ENCODE measurements around the gene PLB1.

The PLB1 gene

GRCh38 chr2:28507796-28508764 is 12.2 kb downstream of the PLB1 start:
- DNase-seq, result no peak

- DNase-seq, result no peak
These were observed 13.5 kb downstream of the PLB1 start for GRCh38 chr2:28509361-28509760.

DNA sequence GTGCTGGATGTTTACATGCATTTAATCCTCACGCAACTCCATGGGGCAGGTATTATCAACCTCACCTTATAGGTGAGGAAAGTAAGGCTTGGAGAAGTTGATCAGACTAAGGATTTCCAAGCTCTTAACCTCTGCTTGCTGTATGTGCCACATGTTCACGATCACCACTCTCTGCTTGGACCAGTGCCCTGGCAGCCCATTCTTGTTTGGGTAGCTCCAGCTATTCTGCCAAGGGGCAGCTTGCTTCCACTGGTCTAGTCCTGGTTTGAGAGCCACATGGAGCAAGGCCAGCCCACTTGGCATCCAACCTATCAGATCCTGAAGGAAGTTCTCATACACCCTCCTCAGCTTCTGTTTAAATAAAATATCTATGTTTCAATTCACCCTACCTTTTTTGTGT is 14.3 kb downstream of the PLB1 start:
- no peak for DNase-seq

GRCh38 chr2:28511871-28512606 is 16.2 kb downstream of the PLB1 start:
- no peak for DNase-seq

DNA sequence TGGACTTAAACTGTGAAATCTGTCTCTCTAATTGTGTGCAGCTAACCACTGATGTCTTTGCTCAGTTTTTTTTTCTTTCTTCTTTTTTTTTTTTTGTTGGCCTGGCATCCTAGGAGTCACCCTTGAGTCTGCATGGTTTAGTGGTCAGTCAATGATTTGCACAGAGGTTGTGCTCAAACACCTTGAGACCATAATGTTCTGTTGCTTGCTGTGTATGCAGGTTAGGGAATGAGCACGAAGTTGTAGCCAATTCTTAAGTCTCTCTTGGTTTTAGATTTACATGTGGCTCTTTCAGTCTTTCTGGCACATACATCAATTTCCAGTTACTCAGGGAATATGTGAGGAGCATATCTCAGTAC is 16.7 kb downstream of the PLB1 start:
- DNase-seq, result no peak

GRCh38 chr2:28513097-28513496 is 17.2 kb downstream of the PLB1 start:
- no peak for DNase-seq

- DNase-seq, result no peak
These were observed 19.4 kb downstream of the PLB1 start for GRCh38 chr2:28515176-28515751.

- DNase-seq, result no peak
These were observed 20.6 kb downstream of the PLB1 start for GRCh38 chr2:28516430-28516829.

GRCh38 chr2:28516950-28517349 is 21.1 kb downstream of the PLB1 start:
- no peak for DNase-seq

- DNase-seq, result no peak
These were observed 25.8 kb downstream of the PLB1 start for GRCh38 chr2:28521663-28522062.

GRCh38 chr2:28522481-28522880 is 26.6 kb downstream of the PLB1 start:
- DNase-seq, result no peak

- no peak for DNase-seq
These were observed 28.0 kb downstream of the PLB1 start for GRCh38 chr2:28523902-28524301.

DNA sequence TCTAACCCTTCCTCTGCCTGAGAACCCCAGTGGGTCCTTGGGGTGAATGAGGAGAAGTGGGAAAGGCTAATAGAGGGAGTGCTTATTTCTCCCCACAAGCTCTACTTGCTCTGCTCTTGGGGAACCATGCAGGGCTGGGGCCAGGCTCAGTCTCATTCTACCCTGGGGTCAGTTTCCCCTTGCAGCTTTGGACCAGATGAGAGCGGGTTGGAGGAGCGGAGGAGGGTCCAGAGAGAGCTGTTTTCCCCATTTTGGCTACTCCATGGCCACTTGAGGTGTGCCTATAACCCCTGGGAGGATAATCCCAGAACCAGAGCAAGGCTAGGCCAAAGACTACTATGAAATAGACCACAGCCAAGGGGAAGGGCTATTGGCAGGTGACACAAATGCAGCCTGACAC is 29.6 kb downstream of the PLB1 start:
- no peak for DNase-seq

GRCh38 chr2:28526527-28527132 is 30.8 kb downstream of the PLB1 start:
- no peak for DNase-seq

DNA sequence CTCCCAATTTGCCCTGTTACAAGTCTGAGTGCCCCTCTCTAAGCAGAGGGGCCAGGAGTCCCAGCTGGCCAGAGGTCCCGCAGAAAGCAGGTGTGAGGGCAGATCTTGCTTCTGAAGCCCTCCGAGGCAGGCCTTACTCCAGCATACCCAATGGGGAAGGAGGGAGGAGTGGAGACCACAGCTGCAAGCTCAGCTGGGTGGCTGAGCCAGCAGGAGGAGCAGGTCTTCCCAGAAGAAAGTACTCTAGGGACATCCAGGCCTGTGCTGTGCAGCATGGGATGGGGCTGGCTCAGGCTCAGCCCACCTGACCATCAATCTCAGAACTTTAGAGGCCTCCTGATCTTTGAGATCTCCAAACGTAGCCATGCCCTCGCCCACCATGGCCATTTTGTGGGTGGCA is 31.3 kb downstream of the PLB1 start:
- DNase-seq, result no peak

DNA sequence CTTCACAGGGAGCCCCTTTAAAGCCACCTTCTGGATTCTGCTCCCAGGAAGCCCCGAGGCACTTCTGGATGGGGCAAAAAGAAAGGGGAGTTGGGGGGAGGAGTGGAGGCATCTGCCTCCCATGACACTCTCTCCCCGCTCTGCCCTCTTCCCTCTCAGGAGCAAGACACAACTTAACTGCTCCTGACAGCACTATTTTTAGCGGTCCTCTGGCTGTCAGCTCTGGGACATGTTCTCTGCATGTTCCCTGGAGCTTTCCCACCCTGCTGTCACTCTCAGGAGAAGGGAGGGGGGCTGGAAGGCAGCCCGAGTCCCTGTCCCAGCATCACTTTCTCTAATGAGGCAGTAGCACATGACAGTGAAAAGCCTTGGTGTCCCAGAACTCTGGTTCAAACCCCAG is 32.3 kb downstream of the PLB1 start:
- no peak for DNase-seq

- no peak for DNase-seq
These were observed 34.9 kb downstream of the PLB1 start for GRCh38 chr2:28530782-28531181.

DNA sequence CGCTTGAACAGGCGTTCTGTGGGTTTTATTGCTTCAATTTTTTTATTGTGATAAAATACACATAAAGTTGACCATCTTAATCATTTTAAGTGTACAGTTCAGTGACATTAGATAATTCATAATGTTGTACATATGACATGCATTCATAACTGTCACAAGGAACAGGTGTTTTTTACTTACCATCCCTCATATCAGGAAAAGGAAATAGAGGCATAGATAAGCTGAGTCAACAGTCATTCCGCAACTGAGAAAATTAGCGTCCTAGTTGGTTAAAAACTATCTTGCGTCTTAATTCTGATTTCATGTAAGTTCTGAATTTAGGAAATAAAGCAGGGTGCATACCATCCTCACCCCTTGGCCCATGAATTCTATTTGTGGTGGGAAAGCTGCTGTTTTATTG is 36.5 kb downstream of the PLB1 start:
- DNase-seq, result no peak

GRCh38 chr2:28533044-28533680 is 37.3 kb downstream of the PLB1 start:
- no peak for DNase-seq

- DNase-seq, result no peak
These were observed 39.0 kb downstream of the PLB1 start for GRCh38 chr2:28534817-28535216.

DNA sequence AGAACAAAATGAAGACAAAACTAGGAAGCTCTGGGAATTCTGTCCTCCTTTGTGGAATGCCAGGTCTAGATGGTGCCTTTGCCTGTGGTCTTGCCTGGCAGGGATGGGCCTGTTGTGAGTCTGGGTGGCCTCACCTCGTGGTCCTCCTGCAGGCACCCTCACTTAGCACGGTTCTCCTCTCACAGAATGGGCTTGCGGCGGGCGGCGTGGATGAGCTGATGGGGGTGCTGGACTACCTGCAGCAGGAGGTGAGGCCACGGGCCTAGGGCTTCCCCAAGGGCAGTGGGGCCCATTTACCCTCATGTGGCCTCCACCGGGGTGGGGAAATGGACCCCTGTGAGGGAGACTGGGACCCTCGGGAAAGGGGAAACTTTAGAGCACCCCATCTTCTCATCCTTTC is 42.3 kb downstream of the PLB1 start:
- DNase-seq, result no peak

DNA sequence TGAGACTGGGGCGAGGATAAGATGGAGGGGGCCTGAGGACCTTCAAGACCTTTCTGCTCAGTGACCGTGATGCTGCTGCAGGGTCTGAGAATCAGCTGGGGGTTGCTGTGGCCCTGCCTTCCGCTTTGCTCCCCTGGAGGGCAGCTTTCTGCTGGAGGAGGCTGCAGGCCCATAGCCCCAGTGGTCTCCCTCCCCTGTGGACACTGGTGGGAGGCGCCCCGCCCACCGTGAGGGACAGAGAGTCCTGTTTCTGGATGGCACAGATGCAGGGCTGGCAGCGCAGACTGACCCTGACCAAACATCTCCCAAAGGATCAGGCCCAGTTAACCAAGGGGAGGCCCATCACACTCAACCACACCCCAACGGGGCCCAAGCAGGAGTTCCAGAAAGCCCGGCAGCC is 42.8 kb downstream of the PLB1 start:
- no peak for DNase-seq

- DNase-seq, result no peak
These were observed 43.3 kb downstream of the PLB1 start for GRCh38 chr2:28539118-28539541.
